Osteoblast (primary cell): Measurements from ENCODE around the gene WNT3A. TPM values are rescaled to one million over a fixed set of nuclear protein-coding genes. Genes with fewer than 3 reads are reported as not detected.

Experiments used
- DNase-seq: peaks from one replicate; pipeline ENCODE4 v3.0.0; 2011; ENCODE audit warnings: low spot score, mixed read lengths; ENCODE audit not compliant: insufficient read length; ENCODE audit errors: missing footprints
- H2AFZ ChIP-seq: 2 replicates; pipeline ENCODE4 v1.6.0; 2011; ENCODE audit warnings: mild to moderate bottlenecking, low read length
- H3K27ac ChIP-seq: 2 replicates; pipeline ENCODE4 v1.5.1; 2011; ENCODE audit warnings: mild to moderate bottlenecking, low read depth, low read length, moderate library complexity
- H3K27me3 ChIP-seq: 2 replicates; pipeline ENCODE4 v1.6.0; 2012; ENCODE audit warnings: mild to moderate bottlenecking, control low read depth, inconsistent platforms, low read length, moderate library complexity; ENCODE audit not compliant: insufficient read depth
- H3K36me3 ChIP-seq: 2 replicates; pipeline ENCODE4 v1.5.1; 2011; ENCODE audit warnings: mild to moderate bottlenecking, low read length, control low read depth, moderate library complexity; ENCODE audit not compliant: insufficient read depth
- H3K4me1 ChIP-seq: 2 replicates; pipeline ENCODE4 v1.5.1; 2011; ENCODE audit warnings: mild to moderate bottlenecking, low read length, control low read depth, moderate library complexity; ENCODE audit not compliant: insufficient read depth
- H3K4me2 ChIP-seq: 2 replicates; pipeline ENCODE4 v1.6.0; 2011; ENCODE audit warnings: mild to moderate bottlenecking, low read length; ENCODE audit not compliant: insufficient read depth
- H3K4me3 ChIP-seq: fragments of 200-600 bp; sonication (generic); 3 replicates; pipeline ENCODE4 v1.5.1; 2012; ENCODE audit warnings: mild to moderate bottlenecking, low read length, inconsistent platforms; ENCODE audit not compliant: insufficient read depth
- H3K79me2 ChIP-seq: 2 replicates; pipeline ENCODE4 v1.6.0; 2012; ENCODE audit warnings: mild to moderate bottlenecking, low read length, control low read depth, inconsistent platforms; ENCODE audit not compliant: insufficient read depth
- H3K9me3 ChIP-seq: 2 replicates; pipeline ENCODE4 v1.5.1; 2011; ENCODE audit warnings: low read depth, low read length, control low read depth
- H4K20me1 ChIP-seq: 2 replicates; pipeline ENCODE4 v1.6.0; 2012; ENCODE audit warnings: mild to moderate bottlenecking, low read length, control low read depth; ENCODE audit not compliant: insufficient read depth
- CTCF ChIP-seq: IDR thresholded peaks from 2 replicates; pipeline ENCODE4 v1.5.1; 2011; ENCODE audit warnings: mild to moderate bottlenecking, low read depth, low read length, moderate library complexity; ENCODE audit errors: extremely low read depth
- total RNA-seq: library from RNA; depleted of rRNA; stranded (reverse); fragments of >200 nt; gene quantifications from 2 replicates; pipeline ENCODE4 v1.2.3, GENCODE V29; 2012

Gene WNT3A
- total RNA-seq, 1 donor = not detected

GRCh38 chr1:228013935-228014930 is 7.4 kb downstream of the WNT3A start:
- Histone ChIP-seq H3K4me1 (peaks cover 9% of the 10 kb centered on the region), H3K36me3 (no peaks in the 10 kb centered on the region), H3K4me3 (no peak overlapping the region), H3K79me2 (no peaks in the 10 kb centered on the region), H3K9me3 (no peaks in the 10 kb centered on the region), H3K4me2 (peak overlapping the region; percentile 29), H2AFZ (peak overlapping the region; percentile 47), H3K27me3 (peaks cover 18% of the 10 kb centered on the region), H4K20me1 (no peaks in the 10 kb centered on the region), H3K27ac (peak overlapping the region; percentile 44)
- DNase-seq = peak; percentile 89
- no peak for TF ChIP-seq CTCF

GRCh38 chr1:228015276-228016180 is 8.7 kb downstream of the WNT3A start:
- Histone ChIP-seq H3K4me1 (peaks cover 9% of the 10 kb centered on the region), H3K27me3 (peaks cover 5% of the 10 kb centered on the region), H3K27ac (peak overlapping the region; percentile 44), H3K4me2 (peak overlapping the region; percentile 29), H3K4me3 (no peak overlapping the region), H3K79me2 (no peaks in the 10 kb centered on the region), H4K20me1 (no peaks in the 10 kb centered on the region), H2AFZ (peak overlapping the region; percentile 47), H3K36me3 (no peaks in the 10 kb centered on the region), H3K9me3 (no peaks in the 10 kb centered on the region)
- no peak for TF ChIP-seq CTCF
- DNase-seq = peak; percentile 99

GRCh38 chr1:228016181-228016510 is 9.3 kb downstream of the WNT3A start:
- no peak for TF ChIP-seq CTCF
- H3K27ac ChIP-seq = no peak overlapping the region
- no peaks in the 10 kb centered on the region for H3K36me3 ChIP-seq

More at GRCh38 chr1:228016181-228016510, 9.3 kb downstream of the WNT3A start:
- no peaks in the 10 kb centered on the region for H4K20me1 ChIP-seq
- no peaks in the 10 kb centered on the region for H3K27me3 ChIP-seq
- DNase-seq = peak; percentile 55
- no peak overlapping the region for H2AFZ ChIP-seq
- no peaks in the 10 kb centered on the region for H3K9me3 ChIP-seq
- no peak overlapping the region for H3K4me3 ChIP-seq
- H3K4me1 ChIP-seq = peaks cover 9% of the 10 kb centered on the region
- H3K79me2 ChIP-seq = no peaks in the 10 kb centered on the region
- H3K4me2 ChIP-seq = no peak overlapping the region
